Activated CD8-positive, alpha-beta memory T cell treated with anti-CD3 and anti-CD28 coated beads for 24 hours (primary cell): ENCODE results near the gene PNPLA1.

Source experiments
- DNase-seq: peaks from one replicate; pipeline ENCODE4 v3.0.0-alpha.2; 2020

Gene PNPLA1

DNA sequence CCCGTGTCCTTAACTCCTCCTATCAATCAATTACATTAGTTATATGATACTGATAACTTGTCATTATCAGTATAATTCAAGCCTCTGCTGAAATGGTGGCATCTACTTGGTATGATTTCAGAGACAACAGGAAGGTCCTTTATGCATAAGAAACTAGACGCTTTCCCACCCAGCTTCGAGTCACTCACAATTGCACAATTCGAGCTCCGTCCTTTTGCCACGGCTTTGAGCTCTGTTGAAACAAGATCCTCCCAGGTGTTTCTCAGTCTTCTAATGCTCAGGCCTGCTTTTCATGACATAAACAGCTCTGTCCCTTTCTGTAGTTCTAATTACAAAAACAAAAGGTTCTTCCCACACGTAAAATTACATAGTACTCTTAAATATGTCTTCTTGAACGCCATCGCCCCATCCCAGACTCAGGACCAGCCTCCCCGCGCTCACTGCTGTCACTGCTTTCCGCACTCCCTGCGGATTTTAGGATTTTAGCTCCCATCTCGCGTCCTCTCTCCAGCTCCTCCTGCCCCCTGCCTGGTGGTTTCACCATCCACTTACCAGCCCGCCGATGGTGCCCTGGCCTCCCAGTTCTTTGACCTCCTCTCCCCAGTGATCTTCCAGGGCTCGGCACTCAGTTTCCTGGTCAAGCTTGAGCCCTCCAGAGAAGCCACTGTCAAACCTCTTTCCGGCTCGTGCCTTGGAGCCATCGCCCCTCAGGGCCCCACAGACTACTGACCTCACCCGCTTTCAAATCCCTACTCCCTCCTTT, 23.2 kb upstream of the PNPLA1 start:
- no peak for DNase-seq

DNA sequence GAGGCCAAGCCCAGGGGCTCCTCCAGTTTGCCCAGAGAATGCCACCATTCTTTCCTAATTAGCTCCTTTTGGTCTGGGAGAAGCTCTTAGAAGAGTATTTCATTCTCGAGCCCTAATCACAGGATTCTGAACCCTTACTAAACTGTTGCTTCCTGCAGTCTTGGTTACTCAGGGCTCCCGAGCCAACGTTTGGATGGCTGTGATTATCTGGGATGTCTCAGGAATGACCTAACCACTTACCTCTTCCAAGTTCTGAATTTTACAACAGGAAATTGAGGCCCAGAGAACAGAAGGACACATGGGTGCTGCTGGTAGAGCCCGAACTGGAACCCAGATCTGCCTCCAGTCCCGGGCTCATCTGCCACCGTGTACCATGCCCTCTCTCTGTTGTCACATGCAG, 22.2 kb upstream of the PNPLA1 start:
- DNase-seq, result no peak

DNA sequence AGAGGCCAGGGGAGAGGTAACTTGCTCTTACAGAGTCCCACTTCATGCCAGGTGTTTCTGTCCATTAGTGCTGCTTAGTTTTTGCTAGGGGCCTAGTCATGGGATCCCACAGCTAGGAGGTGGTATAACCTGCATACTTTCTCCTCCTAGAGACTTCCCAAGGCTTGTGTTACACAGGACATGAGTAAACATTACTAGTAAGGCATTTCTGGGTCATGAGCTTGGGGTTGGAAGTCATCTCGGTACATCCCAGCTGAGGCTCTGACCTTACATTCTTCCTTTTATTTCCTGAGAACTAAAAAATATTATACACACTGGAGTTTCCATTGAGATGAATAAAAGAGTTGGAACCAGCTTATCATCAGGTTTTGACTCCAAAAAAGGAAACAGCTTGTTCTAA, 20.9 kb upstream of the PNPLA1 start:
- no peak for DNase-seq

DNA sequence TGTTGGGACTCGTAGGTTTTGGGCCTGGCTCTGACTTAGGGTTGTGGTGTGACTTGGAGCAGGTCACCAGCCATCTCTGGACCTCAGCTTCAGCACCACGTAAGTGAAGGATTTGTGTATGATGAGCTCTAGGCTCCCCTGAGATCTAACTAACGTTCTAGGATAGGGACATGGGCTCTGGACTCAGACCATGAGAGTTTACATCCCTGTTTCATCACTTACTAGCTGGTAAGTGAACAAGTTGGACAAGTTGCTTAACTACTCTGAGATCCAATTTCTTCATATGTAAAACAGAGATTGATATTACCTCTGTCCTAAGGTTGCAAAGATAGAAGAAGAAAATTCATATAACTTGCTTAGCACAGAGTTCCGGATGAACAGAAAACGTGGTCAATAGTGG, 20.3 kb upstream of the PNPLA1 start:
- DNase-seq, result no peak

DNA sequence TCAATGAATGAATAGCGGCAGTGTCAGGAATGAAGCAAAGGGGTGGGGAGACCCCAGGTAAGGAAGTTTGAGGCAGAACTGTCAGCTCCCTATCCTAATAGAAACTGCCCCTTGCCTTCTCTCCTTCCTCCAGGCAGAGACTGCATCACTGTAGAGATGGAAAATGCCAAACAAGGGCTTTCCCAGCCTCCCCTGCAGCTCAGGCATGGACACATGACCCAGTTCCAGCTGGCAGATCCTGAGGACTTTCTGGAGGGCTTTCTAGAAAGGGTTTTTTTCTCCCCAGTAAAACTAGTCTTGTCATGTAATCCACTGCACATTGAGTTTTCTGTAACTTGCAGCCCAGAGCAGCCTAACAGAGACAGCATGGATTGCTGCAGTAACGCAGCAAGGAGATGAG, 17.9 kb upstream of the PNPLA1 start:
- no peak for DNase-seq

DNA sequence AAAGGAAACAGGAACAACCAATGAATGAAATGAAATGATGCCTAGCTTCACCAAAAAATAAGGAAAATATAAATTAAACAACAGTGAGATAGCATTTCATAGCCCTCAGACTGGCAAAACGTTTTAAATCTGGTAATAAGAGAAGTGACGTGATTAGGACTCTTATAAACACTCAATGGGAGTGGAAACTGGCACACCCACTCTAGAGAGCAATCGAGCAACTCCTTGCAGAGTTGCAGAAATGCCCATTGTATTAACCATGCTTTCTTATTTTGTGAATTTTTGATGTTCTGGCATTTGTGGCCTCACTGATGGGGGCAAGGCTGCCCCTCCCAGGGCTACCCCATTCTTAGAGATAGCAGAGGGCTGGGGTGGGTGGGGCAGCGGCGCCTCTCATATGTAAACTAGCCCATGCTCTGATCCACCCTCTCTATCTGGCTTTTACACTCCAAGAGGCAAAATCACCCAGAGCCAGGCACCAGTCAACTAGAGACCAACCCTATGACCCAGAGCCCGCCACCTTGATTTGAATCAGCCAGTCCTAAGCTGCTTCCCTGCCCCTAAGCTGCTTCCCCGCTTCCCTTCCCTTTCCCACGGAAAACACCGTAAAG, 6.4 kb upstream of the PNPLA1 start:
- no peak for DNase-seq

DNA sequence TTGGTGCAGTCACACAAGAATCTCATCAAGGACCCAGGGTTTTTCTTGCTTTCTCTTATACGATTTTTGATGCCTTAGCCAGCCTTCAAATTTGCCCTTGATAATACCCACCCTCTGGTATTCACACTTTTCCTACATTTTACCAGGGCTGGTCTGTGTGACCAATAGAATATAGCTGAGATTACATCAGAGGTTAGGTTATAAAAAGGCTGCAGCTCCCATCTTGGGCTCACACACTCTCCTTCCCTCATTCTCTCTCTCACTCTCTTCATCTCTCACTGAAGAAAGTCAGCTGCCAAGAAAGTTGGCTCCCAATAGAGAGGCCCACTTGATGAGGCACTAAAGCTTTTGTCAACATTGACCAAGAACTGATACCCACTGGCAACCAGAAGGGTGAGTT, 4.1 kb upstream of the PNPLA1 start:
- no peak for DNase-seq

DNA sequence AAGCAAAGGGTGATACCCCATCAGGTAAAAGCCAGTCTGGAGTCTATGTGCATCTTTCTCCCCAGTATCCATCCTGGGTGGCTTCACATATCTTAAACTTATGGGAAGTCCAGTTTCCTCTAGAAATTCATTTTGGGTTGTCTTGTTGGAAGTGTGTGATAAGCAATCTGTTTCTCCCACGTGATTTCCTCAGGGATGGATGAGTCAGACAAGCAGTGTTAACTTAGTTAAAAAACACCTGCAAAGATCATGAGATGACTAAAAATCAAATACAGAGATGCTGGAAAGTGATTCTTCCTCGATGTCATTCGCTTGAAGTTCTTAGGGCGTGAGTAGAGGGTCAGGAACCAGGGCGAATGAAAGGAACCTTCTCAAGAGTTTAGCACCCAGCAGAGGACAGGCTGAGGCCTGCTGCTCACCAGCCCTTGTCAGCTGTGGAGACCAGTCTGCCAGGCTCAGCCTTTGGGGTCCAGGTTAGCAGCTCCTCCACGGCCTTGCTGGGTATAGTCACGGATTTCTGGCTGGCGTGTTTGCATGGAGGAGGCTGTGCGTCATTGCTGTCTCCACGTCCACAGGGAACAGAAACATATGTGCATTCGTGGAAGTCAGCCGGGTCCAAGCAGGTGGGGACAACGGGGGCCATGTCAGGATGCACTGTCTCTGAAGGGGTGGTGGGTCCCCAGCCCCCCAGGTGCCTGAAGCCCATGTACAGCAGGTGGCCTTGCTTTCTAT, 2.8 kb upstream of the PNPLA1 start:
- DNase-seq, result no peak

DNA sequence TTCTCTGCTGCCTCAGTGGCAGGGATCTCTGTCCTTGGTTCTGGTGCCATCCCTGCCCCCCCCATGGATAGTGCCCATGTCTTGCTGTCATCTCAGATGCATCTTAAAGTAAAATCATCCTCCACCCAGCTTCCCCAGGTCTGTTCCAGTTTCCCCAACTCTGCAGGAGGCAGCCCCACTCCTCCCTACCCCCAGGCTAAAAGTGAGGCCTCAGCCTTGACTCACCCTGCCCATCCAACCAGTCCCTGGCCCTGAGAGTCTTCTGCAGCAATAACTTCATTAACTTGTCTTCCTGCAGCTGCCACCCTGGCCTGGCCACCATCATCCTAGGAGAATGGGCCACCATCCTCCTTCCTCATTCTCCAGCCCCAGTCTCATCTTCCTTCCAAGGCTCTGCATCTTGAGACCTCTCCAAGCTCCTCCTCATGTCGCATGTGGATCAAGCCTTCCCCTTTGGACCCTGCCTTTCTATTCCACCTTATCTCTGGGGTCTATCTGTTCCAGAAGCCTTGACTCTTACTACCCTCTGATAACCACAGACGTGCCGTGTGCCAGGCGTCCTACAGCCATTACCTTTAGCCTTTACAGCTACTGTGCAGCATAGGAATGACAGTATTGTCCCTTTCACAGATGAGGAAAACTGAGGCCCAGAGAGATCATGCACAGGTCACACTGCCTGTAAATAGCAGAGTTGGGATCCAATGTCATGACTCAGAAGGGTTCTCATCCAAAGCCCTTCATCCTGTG, 2.0 kb upstream of the PNPLA1 start:
- DNase-seq, result no peak

DNA sequence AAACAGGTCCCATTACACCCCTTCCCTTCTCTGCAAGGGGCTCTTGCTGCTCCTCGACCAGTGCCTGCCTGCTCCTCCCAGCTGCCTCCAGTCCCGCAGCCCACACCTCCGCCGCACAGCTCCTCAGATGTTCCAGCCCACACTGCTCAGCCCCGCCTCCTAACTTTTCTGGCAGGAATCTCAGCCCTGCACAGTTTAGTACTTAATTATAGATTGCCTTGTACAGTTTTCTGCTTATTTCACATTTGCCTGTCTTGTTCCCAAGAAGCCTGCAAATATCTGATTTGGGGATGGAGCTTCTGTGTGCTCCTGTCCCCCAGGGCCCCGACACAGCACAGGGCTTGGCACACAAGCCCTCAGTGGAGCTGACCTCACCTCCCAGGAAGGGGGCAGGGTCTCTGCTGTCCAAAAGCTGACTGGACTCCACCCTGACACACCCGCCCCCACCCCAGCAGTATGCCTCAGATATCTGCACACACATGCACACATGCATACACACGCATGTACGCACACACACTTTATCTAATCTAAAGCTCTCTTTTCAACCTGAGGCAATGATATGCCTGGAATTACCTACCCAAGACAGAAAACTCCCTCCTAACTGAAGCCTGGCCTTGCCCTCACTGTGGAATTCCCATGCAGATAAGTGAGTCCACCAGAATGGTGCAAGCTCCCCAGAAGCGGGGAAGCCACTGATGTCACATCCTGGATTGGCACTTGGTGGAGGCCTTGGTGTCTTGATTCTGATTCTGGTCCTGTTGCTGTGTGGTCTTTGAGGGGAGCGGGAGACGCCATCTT, 1.2 kb upstream of the PNPLA1 start:
- DNase-seq, result no peak

DNA sequence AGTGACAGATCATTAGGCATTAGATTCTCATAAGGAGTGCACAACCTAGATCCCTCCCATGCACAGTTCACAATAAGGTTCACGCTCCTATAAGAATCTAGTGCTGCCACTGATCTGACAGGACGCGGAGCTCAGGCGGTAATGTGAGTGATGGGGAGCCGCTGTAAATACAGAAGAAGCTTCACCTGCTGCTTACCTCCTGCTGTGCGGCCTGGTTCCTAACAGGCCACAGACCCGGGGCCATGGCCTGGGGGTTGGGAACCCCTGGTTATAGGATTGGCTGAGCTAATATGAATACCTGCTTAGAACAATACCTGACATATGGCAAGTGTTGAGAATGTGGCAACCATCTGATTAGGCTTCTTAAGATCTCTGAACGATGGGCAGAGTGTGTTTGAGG, 2.4 kb downstream of the PNPLA1 start:
- DNase-seq, result no peak

DNA sequence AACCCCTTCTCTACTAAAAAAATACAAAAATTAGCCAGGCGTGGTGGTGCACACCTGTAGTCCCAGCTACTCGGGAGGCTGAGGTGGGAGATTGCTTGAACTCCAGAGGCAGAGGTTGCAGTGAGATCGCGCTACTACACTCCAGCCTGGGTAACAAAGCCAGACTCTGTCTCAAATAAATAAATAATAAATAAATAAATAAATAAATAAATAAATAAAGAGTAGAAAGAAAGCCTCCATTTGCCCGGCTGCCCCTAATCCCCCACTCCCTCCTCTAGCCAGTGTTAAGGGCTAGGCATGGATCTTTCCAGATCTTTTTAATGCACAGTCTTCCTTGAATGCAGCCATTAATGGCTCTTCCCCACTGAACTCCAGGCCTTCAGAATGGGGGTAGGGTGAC, 3.2 kb downstream of the PNPLA1 start:
- DNase-seq, result no peak

DNA sequence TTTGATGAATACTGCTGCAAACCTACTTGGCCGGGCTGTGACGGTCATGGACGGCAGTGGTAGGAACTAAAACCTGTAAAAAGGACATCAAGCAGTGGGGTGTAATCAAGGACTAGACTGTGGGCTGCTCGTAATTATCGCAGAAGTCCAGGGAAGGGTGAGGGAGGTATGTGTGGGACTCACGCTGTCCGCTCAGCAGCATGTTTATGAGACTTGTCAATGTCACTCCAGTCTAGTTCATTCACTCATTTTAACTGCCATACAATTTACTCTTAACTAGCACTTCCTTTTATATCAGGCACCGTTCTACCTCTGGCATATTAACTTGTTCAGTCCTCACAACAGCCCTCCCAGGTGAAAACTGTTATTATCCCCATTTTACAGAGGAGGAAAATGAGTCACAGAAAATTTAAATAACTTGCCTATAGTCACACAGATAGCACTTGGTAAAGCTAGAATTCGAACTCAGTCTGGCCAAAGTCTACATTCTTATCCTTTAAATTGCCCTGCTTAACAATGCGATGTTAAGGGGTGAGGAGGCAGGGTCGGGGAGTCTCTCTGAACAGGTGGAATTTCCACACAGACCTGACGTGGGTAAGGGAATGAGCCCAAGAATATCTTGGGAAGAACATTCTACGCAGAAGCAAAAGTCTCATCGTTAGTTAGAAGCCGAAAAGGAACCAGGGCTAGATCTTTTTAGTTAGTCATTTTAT, 4.1 kb downstream of the PNPLA1 start:
- DNase-seq, result no peak

DNA sequence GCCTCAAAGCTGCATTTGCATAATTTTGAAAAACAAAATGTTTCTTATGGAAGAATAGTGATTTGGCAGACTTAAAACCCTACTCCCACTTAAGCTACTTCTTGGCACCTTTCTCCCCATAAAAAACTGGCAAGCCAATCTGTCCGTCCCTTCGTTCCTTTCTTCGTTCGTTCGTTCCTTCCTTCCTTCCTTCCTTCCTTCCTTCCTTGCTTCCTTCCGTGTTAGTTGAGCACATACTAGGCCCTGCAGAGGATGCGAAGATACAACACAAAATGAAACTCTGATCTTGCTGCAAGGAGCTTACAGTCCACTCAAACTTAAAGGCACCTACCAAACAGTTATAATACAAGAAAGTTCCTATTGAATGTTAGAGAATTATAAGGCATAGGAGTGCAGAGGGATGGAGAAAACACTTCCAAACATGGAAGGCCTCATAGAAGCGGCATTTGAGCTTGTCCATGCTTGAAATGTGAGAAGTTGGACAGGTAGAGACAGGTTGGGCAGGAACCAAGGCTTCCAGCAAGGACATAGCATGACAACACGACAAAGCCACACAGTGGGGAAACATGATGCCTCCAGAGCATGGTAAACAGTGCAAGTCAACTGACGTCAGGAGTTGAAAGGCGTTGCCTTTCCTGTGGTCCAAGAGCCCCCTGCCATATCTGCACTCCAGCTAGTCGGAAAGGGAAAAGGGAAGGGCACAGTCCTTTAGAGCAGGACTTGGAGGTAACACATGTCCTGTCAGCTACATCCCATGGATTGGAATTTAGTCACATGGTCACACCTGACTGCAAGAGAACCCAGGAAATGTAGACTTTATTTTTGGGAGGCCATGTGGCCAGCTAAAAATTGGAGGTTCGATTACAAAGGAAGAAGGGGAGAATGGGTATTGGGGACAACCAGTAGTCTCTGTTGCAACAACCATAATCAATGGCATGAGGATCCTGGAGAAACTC, 7.0 kb downstream of the PNPLA1 start:
- no peak for DNase-seq

DNA sequence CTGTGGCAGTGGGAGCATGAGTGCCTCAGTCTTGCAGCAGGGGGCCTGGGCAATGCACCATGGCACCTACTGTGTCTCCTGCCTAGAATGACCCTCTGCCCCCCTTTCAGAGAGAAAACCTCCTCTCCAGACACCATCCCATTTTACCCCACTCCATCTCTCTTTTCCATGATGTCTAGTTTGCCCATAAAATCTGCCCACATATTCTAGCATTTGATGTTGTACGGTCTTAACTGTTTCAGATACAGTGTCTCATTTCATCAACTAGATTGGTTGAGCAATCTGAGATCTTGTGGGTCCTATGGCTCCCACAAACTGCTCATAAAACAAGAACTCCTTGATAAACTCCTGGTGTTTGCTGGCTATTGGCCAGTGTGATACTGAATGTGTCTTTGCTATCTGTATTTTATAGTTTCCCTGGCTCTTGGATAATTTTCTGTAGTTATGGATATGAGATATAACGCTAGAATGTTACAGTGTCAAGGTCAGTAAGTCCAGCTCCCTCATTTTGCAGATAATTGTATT, 8.1 kb downstream of the PNPLA1 start:
- no peak for DNase-seq

DNA sequence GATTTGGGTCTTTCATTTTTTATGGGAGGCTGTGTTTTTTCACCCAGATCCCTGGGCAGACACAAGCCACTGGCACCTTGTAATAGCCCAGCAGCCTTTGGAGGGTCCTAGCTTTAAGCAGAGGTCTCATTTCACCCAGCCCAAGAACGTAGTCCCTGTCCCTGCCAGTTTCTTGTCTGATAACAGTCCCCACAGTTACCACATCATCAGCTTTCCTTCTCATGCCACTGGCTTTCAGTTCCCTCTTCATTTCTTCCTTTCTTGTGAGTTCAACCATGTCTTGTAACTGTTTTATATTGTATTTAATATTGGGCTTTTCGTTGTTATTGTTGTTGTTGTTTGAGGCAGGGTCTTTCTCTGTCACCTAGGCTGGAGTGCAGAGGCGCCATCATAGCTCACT, 10.6 kb downstream of the PNPLA1 start:
- DNase-seq, result no peak

DNA sequence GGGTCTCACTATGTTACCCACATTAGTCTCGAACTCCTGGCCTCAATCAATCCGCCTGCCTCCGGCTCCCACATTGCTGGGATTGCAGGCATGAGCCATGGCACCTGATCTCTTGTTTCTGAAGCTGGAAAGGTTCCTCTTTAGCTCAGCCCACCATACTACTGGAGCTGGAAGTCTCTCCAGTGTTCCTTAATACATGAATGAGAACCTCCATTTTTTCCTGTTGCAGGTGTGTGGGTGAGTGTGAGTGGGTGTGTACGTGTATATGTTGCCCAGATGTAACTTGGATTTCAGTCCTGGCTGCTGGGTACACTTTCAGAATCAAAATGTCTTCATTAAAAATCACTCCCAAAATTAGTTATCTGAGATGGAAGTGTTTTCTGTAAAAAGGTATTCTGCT, 11.1 kb downstream of the PNPLA1 start:
- DNase-seq, result no peak

DNA sequence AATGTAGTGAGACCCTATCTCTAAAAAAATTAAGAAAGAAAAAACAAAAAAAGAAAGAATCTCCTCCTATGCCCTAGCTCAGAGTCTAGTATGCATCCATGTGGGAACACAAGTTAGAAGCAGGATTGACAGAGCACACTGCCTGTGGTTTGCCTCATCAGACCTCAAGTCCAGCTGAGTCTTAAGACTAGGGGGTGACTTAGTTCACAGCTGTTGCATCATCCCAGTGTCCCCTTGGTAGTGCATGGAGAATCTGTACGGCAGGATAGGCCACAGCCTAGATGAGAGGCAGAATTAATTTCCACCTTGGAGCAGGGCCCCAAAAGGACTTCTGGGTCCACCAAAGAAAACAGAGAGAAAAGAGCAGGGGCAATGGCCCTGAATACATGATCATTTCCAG, 13.7 kb downstream of the PNPLA1 start:
- DNase-seq, result no peak

DNA sequence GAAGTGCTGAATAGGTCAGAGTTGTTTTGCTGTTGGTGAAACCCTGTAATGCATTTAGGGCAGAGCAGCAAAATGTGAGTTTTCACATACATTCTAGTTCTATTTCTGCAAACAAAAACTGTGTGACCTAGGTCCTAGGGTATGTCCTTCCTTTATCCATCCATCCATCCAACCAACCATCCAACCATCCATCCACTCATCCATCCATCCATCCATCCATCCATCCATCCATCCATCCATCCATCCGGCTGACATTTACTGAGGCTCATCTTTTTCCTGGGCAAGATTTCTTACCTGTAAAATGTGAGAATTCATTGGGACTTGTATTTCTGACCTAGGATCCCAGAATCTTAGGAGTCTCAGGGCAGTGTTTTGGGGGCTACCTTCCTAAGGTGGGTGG, 14.5 kb downstream of the PNPLA1 start:
- no peak for DNase-seq

DNA sequence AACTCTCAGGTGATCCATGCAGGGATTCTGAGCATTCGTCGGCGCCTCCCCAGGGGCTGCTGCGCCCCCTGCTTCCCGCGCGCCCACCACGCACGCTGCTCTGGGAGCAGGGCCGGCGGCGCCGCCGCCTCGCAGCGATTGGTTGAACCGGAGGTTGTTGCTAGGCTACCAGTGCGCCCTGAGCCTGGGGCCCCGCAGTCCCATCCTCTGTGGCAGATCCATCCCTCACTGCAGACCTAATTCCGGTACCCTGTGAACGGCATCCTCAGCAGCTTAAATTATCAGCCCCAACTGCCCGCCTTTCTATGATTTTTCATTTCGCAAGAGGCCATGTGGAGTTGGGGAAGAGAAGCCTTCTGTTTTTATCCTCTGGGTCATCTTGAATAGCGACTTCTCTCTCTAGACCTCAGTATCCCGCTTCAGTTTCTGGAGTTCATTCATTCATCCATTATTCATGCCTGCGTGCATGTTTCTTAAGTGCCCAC, 15.4 kb downstream of the PNPLA1 start:
- DNase-seq, result no peak
